ENCODE results near the gene ADAMTS12.
A peak's percentile ranks its signal among the peaks of the same experiment; 100 is the strongest.

Gene ADAMTS12

DNA sequence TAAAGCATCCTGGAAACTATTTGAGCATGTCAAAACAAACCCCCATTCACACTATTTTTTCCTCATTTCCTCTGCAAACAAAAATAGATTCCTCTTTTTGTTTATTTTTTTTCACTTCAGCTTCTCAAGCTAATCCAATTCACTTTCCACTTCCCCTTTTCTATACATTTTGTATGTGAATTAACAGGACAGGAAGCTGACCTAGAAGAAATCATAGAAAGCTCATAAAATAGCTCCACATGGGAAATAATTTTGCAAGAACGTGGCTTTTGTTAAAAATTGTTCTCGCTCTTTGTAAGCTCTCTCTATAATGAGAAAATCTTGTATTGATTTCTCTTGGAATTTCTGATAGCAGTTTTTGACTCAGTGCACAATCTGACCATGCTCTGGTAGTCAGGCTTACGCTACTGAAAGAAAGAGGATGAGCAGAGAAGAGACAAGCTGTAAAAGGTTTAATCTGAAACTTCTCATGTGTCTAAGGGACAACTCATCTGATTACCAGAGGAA lies 215.8 kb downstream of the ADAMTS12 start:
- no peak overlapping the region for H4K8ac ChIP-seq (ENCODE audit: low read length)
- H3K4me2 ChIP-seq (ENCODE audit: low read length, poor library complexity, severe bottlenecking) = no peak overlapping the region
- no peak overlapping the region for H2BK12ac ChIP-seq (ENCODE audit: low read length in 2 of 2)
- H3K27me3 ChIP-seq (ENCODE audit: control insufficient read depth in 1 of 2, insufficient read depth in 1 of 2, low read length in 2 of 2) = no peaks in the 10 kb centered on the region
- H3K4me1 ChIP-seq (ENCODE audit: control insufficient read depth, insufficient read depth, low read depth, low read length) = no peaks in the 10 kb centered on the region
- no peak overlapping the region for H3K9ac ChIP-seq (ENCODE audit: low read length)
- no peak overlapping the region for H3K14ac ChIP-seq (ENCODE audit: low read length in 2 of 2)
- H4K91ac ChIP-seq (ENCODE audit: low read length) = no peak overlapping the region
- H3K4ac ChIP-seq (ENCODE audit: low read depth in 1 of 2, low read length in 2 of 2) = no peak overlapping the region
- WGBS = 77% methylated on average over 3 of the region's 3 CpGs
- no peak overlapping the region for H2BK15ac ChIP-seq (ENCODE audit: low read depth, poor library complexity, severe bottlenecking)
- H3K79me1 ChIP-seq (replicated peaks; ENCODE audit: low read length, poor library complexity, severe bottlenecking) = peaks cover 2% of the 10 kb centered on the region
- no peak overlapping the region for H3K23ac ChIP-seq (ENCODE audit: low read length in 2 of 2)
- no peak overlapping the region for H2BK120ac ChIP-seq (ENCODE audit: low read depth, low read length)
- H2AFZ ChIP-seq (ENCODE audit: low read depth, low read length) = no peak overlapping the region
- H3K18ac ChIP-seq (ENCODE audit: low read depth in 1 of 2, low read length in 2 of 2) = no peak overlapping the region
- H3K9me3 ChIP-seq (ENCODE audit: control insufficient read depth, low read length) = no peaks in the 10 kb centered on the region
- no peak overlapping the region for H3K4me3 ChIP-seq (ENCODE audit: insufficient read depth in 1 of 2, low read depth in 1 of 2, low read length in 2 of 2)
- no peak overlapping the region for H3K27ac ChIP-seq (ENCODE audit: low read length, poor library complexity, severe bottlenecking)
- H2BK5ac ChIP-seq (ENCODE audit: low read depth, low read length, poor library complexity, severe bottlenecking) = no peak overlapping the region
- peaks cover 0 to 68% of the 10 kb centered on the region in 2 experiments for H3K36me3 ChIP-seq (ENCODE audit: control insufficient read depth in 1 of 2, insufficient read depth in 2 of 2, low read depth in 1 of 2, low read length in 2 of 2)
- H2AK5ac ChIP-seq (ENCODE audit: low read length, severe bottlenecking) = no peak overlapping the region
- no peak for DNase-seq

DNA sequence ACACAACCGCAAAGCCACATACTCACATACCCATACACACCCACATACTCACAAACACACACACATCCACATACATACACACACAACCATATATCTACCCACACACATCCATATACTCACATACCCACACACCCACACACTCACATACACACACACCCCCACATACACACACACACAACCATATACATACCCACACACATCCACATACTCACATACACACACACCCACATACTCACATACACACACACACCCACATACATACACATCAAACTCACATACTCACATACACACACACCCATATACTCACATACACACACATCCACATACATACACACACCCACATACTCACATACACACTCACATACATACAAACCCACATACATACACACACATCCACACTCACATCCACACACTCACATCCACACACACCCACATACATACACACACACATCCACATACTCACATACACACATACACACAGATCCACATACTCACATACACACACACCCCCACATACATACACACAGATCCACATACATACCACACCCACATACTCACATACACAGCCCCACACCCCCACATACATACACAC lies 220.0 kb downstream of the ADAMTS12 start:
- H3K18ac ChIP-seq (ENCODE audit: low read depth in 1 of 2, low read length in 2 of 2) = no peak overlapping the region
- H2BK15ac ChIP-seq (ENCODE audit: low read depth, poor library complexity, severe bottlenecking) = no peak overlapping the region
- no peak overlapping the region for H2BK12ac ChIP-seq (ENCODE audit: low read length in 2 of 2)
- no peaks in the 10 kb centered on the region for H3K9me3 ChIP-seq (ENCODE audit: control insufficient read depth, low read length)
- no peak overlapping the region for H3K9ac ChIP-seq (ENCODE audit: low read length)
- no peak overlapping the region for H3K14ac ChIP-seq (ENCODE audit: low read length in 2 of 2)
- no peaks in the 10 kb centered on the region for H3K27me3 ChIP-seq (ENCODE audit: control insufficient read depth in 1 of 2, insufficient read depth in 1 of 2, low read length in 2 of 2)
- no peak overlapping the region for H3K4me2 ChIP-seq (ENCODE audit: low read length, poor library complexity, severe bottlenecking)
- H3K79me1 ChIP-seq (replicated peaks; ENCODE audit: low read length, poor library complexity, severe bottlenecking) = no peaks in the 10 kb centered on the region
- no peak overlapping the region for H3K27ac ChIP-seq (ENCODE audit: low read length, poor library complexity, severe bottlenecking)
- no peak overlapping the region for H2AK5ac ChIP-seq (ENCODE audit: low read length, severe bottlenecking)
- no peaks in the 10 kb centered on the region for H3K4me1 ChIP-seq (ENCODE audit: control insufficient read depth, insufficient read depth, low read depth, low read length)
- H2BK120ac ChIP-seq (ENCODE audit: low read depth, low read length) = no peak overlapping the region
- no peak overlapping the region for H4K8ac ChIP-seq (ENCODE audit: low read length)
- H3K36me3 ChIP-seq (ENCODE audit: control insufficient read depth in 1 of 2, insufficient read depth in 2 of 2, low read depth in 1 of 2, low read length in 2 of 2) = peaks cover 0 to 65% of the 10 kb centered on the region in 2 experiments
- H2AFZ ChIP-seq (ENCODE audit: low read depth, low read length) = no peak overlapping the region
- no peak overlapping the region for H4K91ac ChIP-seq (ENCODE audit: low read length)
- H3K4me3 ChIP-seq (ENCODE audit: insufficient read depth in 1 of 2, low read depth in 1 of 2, low read length in 2 of 2) = no peak overlapping the region
- DNase-seq = no peak
- 100% methylated on average over 1 of the region's 1 CpG for WGBS
- no peak overlapping the region for H3K4ac ChIP-seq (ENCODE audit: low read depth in 1 of 2, low read length in 2 of 2)
- no peak overlapping the region for H2BK5ac ChIP-seq (ENCODE audit: low read depth, low read length, poor library complexity, severe bottlenecking)
- no peak overlapping the region for H3K23ac ChIP-seq (ENCODE audit: low read length in 2 of 2)

DNA sequence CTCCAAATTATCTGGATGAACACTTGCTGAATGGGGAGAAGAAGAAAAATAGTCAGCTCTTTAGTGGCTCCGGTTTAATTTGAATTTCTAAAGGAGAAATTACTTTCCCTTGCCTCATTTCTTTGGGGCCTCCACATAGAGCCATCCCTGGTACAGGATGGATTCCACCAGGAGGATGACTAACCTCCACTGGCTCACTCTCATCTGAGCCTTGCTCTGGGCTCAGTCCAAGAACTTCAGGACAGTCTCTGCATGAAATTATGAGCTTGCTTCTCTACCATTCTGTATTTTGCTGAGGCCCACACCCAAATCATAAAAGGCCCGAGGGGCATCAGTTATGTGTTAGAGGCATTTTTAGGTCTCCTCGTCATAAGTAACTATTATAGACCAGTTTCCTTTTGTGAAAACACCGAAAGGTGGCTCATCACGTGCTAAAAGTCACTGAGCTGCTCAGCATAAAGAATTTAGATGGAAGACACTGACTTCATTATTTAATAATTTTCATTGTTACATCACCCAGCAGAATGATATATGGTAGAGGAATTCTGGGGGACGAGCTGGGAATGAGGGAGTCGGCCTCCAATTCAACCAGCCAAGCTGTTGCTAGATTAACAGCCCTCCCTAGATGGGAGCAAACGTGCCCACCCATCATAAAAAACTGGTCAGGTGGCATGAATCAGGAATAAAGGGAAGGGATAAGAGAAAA lies 228.9 kb downstream of the ADAMTS12 start:
- Histone ChIP-seq H2AK5ac (ENCODE audit: low read length, severe bottlenecking) (no peak overlapping the region), H3K18ac (ENCODE audit: low read depth in 1 of 2, low read length in 2 of 2) (no peak overlapping the region), H3K36me3 (ENCODE audit: control insufficient read depth in 1 of 2, insufficient read depth in 2 of 2, low read depth in 1 of 2, low read length in 2 of 2) (peaks cover 10 to 48% of the 10 kb centered on the region in 2 experiments), H3K27me3 (ENCODE audit: control insufficient read depth in 1 of 2, insufficient read depth in 1 of 2, low read length in 2 of 2) (no peaks in the 10 kb centered on the region), H4K91ac (ENCODE audit: low read length) (no peak overlapping the region), H2BK120ac (ENCODE audit: low read depth, low read length) (no peak overlapping the region), H3K4ac (ENCODE audit: low read depth in 1 of 2, low read length in 2 of 2) (no peak overlapping the region), H3K4me1 (ENCODE audit: control insufficient read depth, insufficient read depth, low read depth, low read length) (peaks cover 5% of the 10 kb centered on the region), H2BK5ac (ENCODE audit: low read depth, low read length, poor library complexity, severe bottlenecking) (no peak overlapping the region), H3K4me2 (ENCODE audit: low read length, poor library complexity, severe bottlenecking) (no peak overlapping the region), H3K27ac (ENCODE audit: low read length, poor library complexity, severe bottlenecking) (no peak overlapping the region), H3K14ac (ENCODE audit: low read length in 2 of 2) (no peak overlapping the region), H3K23ac (ENCODE audit: low read length in 2 of 2) (no peak overlapping the region), H3K9ac (ENCODE audit: low read length) (peak overlapping the region; percentile 48), H3K79me1 (replicated peaks; ENCODE audit: low read length, poor library complexity, severe bottlenecking) (peaks cover 10% of the 10 kb centered on the region), H2AFZ (ENCODE audit: low read depth, low read length) (no peak overlapping the region), H4K8ac (ENCODE audit: low read length) (no peak overlapping the region), H3K4me3 (ENCODE audit: insufficient read depth in 1 of 2, low read depth in 1 of 2, low read length in 2 of 2) (peak overlapping the region in 1 of 2 experiments; percentile 9), H2BK15ac (ENCODE audit: low read depth, poor library complexity, severe bottlenecking) (no peak overlapping the region), H3K9me3 (ENCODE audit: control insufficient read depth, low read length) (no peaks in the 10 kb centered on the region), H2BK12ac (ENCODE audit: low read length in 2 of 2) (no peak overlapping the region)
- WGBS = 98% methylated on average over 6 of the region's 8 CpGs
- no peak for DNase-seq

DNA sequence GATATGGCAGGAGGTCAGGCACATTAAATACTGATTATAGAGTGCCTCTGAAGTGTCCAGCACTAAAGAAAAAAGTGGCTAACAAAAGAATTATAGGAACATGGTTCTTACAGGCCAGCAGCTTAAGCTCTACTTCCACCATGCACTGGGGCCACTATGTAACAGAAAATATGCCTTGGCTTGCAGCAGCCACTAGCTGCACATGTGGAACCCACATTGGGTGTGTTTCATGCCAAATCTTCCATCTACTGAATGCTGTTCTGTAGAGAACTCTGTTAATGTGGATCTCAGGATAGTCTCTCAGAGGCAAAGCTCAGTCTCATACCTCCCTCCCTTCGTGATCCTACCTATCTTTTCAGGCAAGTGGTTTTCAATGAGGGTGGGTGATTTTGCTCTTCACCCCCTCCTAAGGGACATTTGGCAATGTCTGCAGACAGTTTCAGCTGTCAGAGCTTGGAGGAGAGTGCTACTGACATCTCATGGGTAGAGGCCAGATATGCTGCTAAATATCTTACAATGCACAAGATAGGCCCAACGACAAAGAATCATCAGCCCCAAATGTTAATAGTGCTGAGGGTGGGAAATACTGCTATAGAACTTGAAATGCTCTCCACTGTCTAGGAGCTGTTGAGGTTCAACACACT lies 232.1 kb downstream of the ADAMTS12 start:
- Histone ChIP-seq H2AK5ac (ENCODE audit: low read length, severe bottlenecking) (no peak overlapping the region), H2AFZ (ENCODE audit: low read depth, low read length) (no peak overlapping the region), H3K4me2 (ENCODE audit: low read length, poor library complexity, severe bottlenecking) (no peak overlapping the region), H3K27ac (ENCODE audit: low read length, poor library complexity, severe bottlenecking) (no peak overlapping the region), H2BK12ac (ENCODE audit: low read length in 2 of 2) (no peak overlapping the region), H3K36me3 (ENCODE audit: control insufficient read depth in 1 of 2, insufficient read depth in 2 of 2, low read depth in 1 of 2, low read length in 2 of 2) (peaks cover 10 to 70% of the 10 kb centered on the region in 2 experiments), H4K91ac (ENCODE audit: low read length) (no peak overlapping the region), H3K79me1 (replicated peaks; ENCODE audit: low read length, poor library complexity, severe bottlenecking) (peaks cover 6% of the 10 kb centered on the region), H3K9ac (ENCODE audit: low read length) (no peak overlapping the region), H3K4ac (ENCODE audit: low read depth in 1 of 2, low read length in 2 of 2) (no peak overlapping the region), H3K27me3 (ENCODE audit: control insufficient read depth in 1 of 2, insufficient read depth in 1 of 2, low read length in 2 of 2) (no peaks in the 10 kb centered on the region), H2BK120ac (ENCODE audit: low read depth, low read length) (no peak overlapping the region), H4K8ac (ENCODE audit: low read length) (no peak overlapping the region), H3K4me1 (ENCODE audit: control insufficient read depth, insufficient read depth, low read depth, low read length) (peaks cover 6% of the 10 kb centered on the region), H3K23ac (ENCODE audit: low read length in 2 of 2) (no peak overlapping the region), H3K4me3 (ENCODE audit: insufficient read depth in 1 of 2, low read depth in 1 of 2, low read length in 2 of 2) (no peak overlapping the region), H3K9me3 (ENCODE audit: control insufficient read depth, low read length) (no peaks in the 10 kb centered on the region), H3K14ac (ENCODE audit: low read length in 2 of 2) (no peak overlapping the region), H2BK5ac (ENCODE audit: low read depth, low read length, poor library complexity, severe bottlenecking) (no peak overlapping the region), H3K18ac (ENCODE audit: low read depth in 1 of 2, low read length in 2 of 2) (no peak overlapping the region), H2BK15ac (ENCODE audit: low read depth, poor library complexity, severe bottlenecking) (no peak overlapping the region)
- DNase-seq = no peak
- no CpG with 5 or more reads among the region's 2 CpGs for whole genome bisulfite sequencing

All from mesenchymal stem cell (in vitro differentiated cells and primary cell).